ENCODE data around the gene ZNF415. TPM values are rescaled to one million over a fixed set of nuclear protein-coding genes. Genes with fewer than 3 reads are reported as not detected.

Gene ZNF415
- total and polyA plus RNA-seq, 9 of the 15 experiments (the other 6 are each of a cell fraction or from before 2014, with no cell fraction given): 0.06 to 0.82 (median 0.14) TPM; not detected in 2

DNA sequence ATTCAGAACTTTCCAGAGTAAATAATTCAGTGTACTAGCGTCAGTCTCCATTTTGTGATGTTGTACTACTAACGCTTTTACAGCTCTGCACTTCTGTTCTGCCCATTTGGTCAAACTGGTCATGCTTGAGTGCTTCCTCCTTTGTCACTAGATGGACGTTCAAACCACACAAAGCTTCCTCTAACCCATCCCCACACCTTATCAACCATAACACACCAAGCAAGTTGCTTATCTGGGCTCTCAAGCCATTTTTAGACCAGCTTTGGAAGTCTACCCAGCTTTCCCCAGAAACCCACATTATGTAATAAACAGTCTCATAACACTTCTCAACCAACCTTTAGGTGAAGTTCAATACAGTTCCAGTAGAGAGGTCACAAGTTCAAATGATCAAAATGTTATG lies 28.4 kb upstream of the ZNF415 start (continued):
- TF ChIP-seq MYBL2 (IDR thresholded peaks at IDR 0.05; ENCODE audit: low read depth) (peak; percentile 36; the same call in 1 of the 2 replicates), MYBL2 (CRISPR knock-in tag; IDR thresholded peaks at IDR 0.05; ENCODE audit: borderline replicate concordance) (no peak), MTF1 (CRISPR knock-in tag; IDR thresholded peaks at IDR 0.05; ENCODE audit: borderline replicate concordance) (no peak), ZNF586 (CRISPR knock-in tag; conservative IDR thresholded peaks at IDR 0.05) (no peak), HMG20B (CRISPR knock-in tag; IDR thresholded peaks at IDR 0.05) (no peak), SMARCB1 (IDR thresholded peaks at IDR 0.05; ENCODE audit: insufficient read length, low read depth) (no peak), HMGN3 (IDR thresholded peaks at IDR 0.05; ENCODE audit: borderline replicate concordance, extremely low read depth, insufficient read length, low read depth, low read length) (no peak), RFX7 (CRISPR knock-in tag; IDR thresholded peaks at IDR 0.05) (no peak), PURB (CRISPR knock-in tag; IDR thresholded peaks at IDR 0.05; ENCODE audit: low read depth) (no peak), TFAM (CRISPR knock-in tag; conservative IDR thresholded peaks at IDR 0.05) (no peak), BRCA1 (IDR thresholded peaks at IDR 0.05) (no peak), BRCA1 (CRISPR knock-in tag; IDR thresholded peaks at IDR 0.05) (no peak), OTX1 (CRISPR knock-in tag; IDR thresholded peaks at IDR 0.05) (no peak), NR1H2 (CRISPR knock-in tag; IDR thresholded peaks at IDR 0.05) (no peak), EP400 (IDR thresholded peaks at IDR 0.05) (peak; percentile 55; the same call in 1 of the 2 replicates)
- TF ChIP-seq, protein P1, sequence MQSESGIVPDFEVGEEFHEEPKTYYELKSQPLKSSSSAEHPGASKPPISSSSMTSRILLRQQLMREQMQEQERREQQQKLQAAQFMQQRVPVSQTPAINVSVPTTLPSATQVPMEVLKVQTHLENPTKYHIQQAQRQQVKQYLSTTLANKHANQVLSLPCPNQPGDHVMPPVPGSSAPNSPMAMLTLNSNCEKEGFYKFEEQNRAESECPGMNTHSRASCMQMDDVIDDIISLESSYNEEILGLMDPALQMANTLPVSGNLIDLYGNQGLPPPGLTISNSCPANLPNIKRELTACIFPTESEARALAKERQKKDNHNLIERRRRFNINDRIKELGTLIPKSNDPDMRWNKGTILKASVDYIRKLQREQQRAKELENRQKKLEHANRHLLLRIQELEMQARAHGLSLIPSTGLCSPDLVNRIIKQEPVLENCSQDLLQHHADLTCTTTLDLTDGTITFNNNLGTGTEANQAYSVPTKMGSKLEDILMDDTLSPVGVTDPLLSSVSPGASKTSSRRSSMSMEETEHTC (IDR thresholded peaks at IDR 0.05): no peak
- TF ChIP-seq, protein P2, sequence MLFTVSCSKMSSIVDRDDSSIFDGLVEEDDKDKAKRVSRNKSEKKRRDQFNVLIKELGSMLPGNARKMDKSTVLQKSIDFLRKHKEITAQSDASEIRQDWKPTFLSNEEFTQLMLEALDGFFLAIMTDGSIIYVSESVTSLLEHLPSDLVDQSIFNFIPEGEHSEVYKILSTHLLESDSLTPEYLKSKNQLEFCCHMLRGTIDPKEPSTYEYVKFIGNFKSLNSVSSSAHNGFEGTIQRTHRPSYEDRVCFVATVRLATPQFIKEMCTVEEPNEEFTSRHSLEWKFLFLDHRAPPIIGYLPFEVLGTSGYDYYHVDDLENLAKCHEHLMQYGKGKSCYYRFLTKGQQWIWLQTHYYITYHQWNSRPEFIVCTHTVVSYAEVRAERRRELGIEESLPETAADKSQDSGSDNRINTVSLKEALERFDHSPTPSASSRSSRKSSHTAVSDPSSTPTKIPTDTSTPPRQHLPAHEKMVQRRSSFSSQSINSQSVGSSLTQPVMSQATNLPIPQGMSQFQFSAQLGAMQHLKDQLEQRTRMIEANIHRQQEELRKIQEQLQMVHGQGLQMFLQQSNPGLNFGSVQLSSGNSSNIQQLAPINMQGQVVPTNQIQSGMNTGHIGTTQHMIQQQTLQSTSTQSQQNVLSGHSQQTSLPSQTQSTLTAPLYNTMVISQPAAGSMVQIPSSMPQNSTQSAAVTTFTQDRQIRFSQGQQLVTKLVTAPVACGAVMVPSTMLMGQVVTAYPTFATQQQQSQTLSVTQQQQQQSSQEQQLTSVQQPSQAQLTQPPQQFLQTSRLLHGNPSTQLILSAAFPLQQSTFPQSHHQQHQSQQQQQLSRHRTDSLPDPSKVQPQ (CRISPR knock-in tag; IDR thresholded peaks at IDR 0.05; ENCODE audit: borderline replicate concordance): no peak
- TF ChIP-seq, protein P3, sequence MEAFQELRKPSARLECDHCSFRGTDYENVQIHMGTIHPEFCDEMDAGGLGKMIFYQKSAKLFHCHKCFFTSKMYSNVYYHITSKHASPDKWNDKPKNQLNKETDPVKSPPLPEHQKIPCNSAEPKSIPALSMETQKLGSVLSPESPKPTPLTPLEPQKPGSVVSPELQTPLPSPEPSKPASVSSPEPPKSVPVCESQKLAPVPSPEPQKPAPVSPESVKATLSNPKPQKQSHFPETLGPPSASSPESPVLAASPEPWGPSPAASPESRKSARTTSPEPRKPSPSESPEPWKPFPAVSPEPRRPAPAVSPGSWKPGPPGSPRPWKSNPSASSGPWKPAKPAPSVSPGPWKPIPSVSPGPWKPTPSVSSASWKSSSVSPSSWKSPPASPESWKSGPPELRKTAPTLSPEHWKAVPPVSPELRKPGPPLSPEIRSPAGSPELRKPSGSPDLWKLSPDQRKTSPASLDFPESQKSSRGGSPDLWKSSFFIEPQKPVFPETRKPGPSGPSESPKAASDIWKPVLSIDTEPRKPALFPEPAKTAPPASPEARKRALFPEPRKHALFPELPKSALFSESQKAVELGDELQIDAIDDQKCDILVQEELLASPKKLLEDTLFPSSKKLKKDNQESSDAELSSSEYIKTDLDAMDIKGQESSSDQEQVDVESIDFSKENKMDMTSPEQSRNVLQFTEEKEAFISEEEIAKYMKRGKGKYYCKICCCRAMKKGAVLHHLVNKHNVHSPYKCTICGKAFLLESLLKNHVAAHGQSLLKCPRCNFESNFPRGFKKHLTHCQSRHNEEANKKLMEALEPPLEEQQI (IDR thresholded peaks at IDR 0.05): peak; percentile 94
- TF ChIP-seq, protein P4, sequence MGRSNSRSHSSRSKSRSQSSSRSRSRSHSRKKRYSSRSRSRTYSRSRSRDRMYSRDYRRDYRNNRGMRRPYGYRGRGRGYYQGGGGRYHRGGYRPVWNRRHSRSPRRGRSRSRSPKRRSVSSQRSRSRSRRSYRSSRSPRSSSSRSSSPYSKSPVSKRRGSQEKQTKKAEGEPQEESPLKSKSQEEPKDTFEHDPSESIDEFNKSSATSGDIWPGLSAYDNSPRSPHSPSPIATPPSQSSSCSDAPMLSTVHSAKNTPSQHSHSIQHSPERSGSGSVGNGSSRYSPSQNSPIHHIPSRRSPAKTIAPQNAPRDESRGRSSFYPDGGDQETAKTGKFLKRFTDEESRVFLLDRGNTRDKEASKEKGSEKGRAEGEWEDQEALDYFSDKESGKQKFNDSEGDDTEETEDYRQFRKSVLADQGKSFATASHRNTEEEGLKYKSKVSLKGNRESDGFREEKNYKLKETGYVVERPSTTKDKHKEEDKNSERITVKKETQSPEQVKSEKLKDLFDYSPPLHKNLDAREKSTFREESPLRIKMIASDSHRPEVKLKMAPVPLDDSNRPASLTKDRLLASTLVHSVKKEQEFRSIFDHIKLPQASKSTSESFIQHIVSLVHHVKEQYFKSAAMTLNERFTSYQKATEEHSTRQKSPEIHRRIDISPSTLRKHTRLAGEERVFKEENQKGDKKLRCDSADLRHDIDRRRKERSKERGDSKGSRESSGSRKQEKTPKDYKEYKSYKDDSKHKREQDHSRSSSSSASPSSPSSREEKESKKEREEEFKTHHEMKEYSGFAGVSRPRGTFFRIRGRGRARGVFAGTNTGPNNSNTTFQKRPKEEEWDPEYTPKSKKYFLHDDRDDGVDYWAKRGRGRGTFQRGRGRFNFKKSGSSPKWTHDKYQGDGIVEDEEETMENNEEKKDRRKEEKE (IDR thresholded peaks at IDR 0.05; ENCODE audit: borderline replicate concordance in 1 of 2, control insufficient read depth in 1 of 2, low read depth in 2 of 2, low read length in 1 of 2): 0 out of 4 replicates have a peak, but pooled peaks of 1 of the 2 experiments have one; percentile 50

All from K562 (cell line).